ENCODE results near the gene ABCA13. TPM values are rescaled to one million over a fixed set of nuclear protein-coding genes. Genes with fewer than 3 reads are reported as not detected.

ABCA13 gene
- polyA plus RNA-seq, 1 donor (not counting 4 experiments of a cell fraction or from before 2014, with no cell fraction given): 0.76 TPM

- no peak for FAIRE-seq
- Histone ChIP-seq H3K4me2 (ENCODE audit: control insufficient read depth, extremely low read depth, insufficient read depth, low read depth, low read length) (no peak overlapping the region), H2AFZ (ENCODE audit: control insufficient read depth, low read length) (no peak overlapping the region), H3K4me3 (ENCODE audit: control insufficient read depth in 2 of 3, extremely low read depth in 1 of 3, insufficient read depth in 2 of 3, low read depth in 1 of 3, low read length in 3 of 3) (no peak overlapping the region), H3K79me2 (ENCODE audit: control insufficient read depth, insufficient read depth, low read length) (no peaks in the 10 kb centered on the region), H4K20me1 (ENCODE audit: control insufficient read depth, extremely low read depth, insufficient read depth, low read length) (no peaks in the 10 kb centered on the region), H3K9me1 (ENCODE audit: control insufficient read depth, extremely low read depth, insufficient read depth, low read length) (no peaks in the 10 kb centered on the region), H3K27me3 (ENCODE audit: control insufficient read depth, extremely low read depth, insufficient read depth, low read length) (no peaks in the 10 kb centered on the region), H3K9ac (ENCODE audit: control insufficient read depth, extremely low read depth, insufficient read depth, low read length) (no peak overlapping the region), H3K27ac (ENCODE audit: control insufficient read depth, insufficient read depth, low read length) (no peak overlapping the region), H3K4me1 (ENCODE audit: control insufficient read depth, extremely low read depth, insufficient read depth, low read length) (no peaks in the 10 kb centered on the region), H3K9me3 (ENCODE audit: control insufficient read depth, low read depth, low read length) (no peaks in the 10 kb centered on the region), H3K36me3 (ENCODE audit: control insufficient read depth in 2 of 2, extremely low read depth in 1 of 2, insufficient read depth in 2 of 2, low read length in 2 of 2) (no peaks in the 10 kb centered on the region)
- dilution Hi-C loops (cut with MboI; ENCODE audit: extremely low pct_ligation_motif_present, low sequenced_read_pairs): no loop called here
- no peak for DNase-seq (ENCODE audit: low read depth, low spot score)
- TF ChIP-seq, protein P1, sequence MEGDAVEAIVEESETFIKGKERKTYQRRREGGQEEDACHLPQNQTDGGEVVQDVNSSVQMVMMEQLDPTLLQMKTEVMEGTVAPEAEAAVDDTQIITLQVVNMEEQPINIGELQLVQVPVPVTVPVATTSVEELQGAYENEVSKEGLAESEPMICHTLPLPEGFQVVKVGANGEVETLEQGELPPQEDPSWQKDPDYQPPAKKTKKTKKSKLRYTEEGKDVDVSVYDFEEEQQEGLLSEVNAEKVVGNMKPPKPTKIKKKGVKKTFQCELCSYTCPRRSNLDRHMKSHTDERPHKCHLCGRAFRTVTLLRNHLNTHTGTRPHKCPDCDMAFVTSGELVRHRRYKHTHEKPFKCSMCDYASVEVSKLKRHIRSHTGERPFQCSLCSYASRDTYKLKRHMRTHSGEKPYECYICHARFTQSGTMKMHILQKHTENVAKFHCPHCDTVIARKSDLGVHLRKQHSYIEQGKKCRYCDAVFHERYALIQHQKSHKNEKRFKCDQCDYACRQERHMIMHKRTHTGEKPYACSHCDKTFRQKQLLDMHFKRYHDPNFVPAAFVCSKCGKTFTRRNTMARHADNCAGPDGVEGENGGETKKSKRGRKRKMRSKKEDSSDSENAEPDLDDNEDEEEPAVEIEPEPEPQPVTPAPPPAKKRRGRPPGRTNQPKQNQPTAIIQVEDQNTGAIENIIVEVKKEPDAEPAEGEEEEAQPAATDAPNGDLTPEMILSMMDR (optimal IDR thresholded peaks at IDR 0.05 in 1 of 3, IDR thresholded peaks at IDR 0.05 in 1 of 3, conservative IDR thresholded peaks at IDR 0.05 in 1 of 3; ENCODE audit: extremely low read depth in 1 of 3, insufficient read depth in 2 of 3, low read length in 3 of 3): no peak
- TF ChIP-seq EZH2 (IDR thresholded peaks at IDR 0.05; ENCODE audit: low read length): no peak
Measured at GRCh38 chr7:48242846-48243245, 71.6 kb downstream of the ABCA13 start.

- no peak for FAIRE-seq
- Histone ChIP-seq H4K20me1 (ENCODE audit: control insufficient read depth, extremely low read depth, insufficient read depth, low read length) (no peaks in the 10 kb centered on the region), H3K27me3 (ENCODE audit: control insufficient read depth, extremely low read depth, insufficient read depth, low read length) (no peaks in the 10 kb centered on the region), H3K27ac (ENCODE audit: control insufficient read depth, insufficient read depth, low read length) (no peak overlapping the region), H3K9me1 (ENCODE audit: control insufficient read depth, extremely low read depth, insufficient read depth, low read length) (no peaks in the 10 kb centered on the region), H2AFZ (ENCODE audit: control insufficient read depth, low read length) (no peak overlapping the region), H3K4me1 (ENCODE audit: control insufficient read depth, extremely low read depth, insufficient read depth, low read length) (no peaks in the 10 kb centered on the region), H3K9me3 (ENCODE audit: control insufficient read depth, low read depth, low read length) (no peaks in the 10 kb centered on the region), H3K79me2 (ENCODE audit: control insufficient read depth, insufficient read depth, low read length) (no peaks in the 10 kb centered on the region), H3K9ac (ENCODE audit: control insufficient read depth, extremely low read depth, insufficient read depth, low read length) (no peak overlapping the region), H3K4me3 (ENCODE audit: control insufficient read depth in 2 of 3, extremely low read depth in 1 of 3, insufficient read depth in 2 of 3, low read depth in 1 of 3, low read length in 3 of 3) (no peak overlapping the region), H3K4me2 (ENCODE audit: control insufficient read depth, extremely low read depth, insufficient read depth, low read depth, low read length) (no peak overlapping the region), H3K36me3 (ENCODE audit: control insufficient read depth in 2 of 2, extremely low read depth in 1 of 2, insufficient read depth in 2 of 2, low read length in 2 of 2) (no peaks in the 10 kb centered on the region)
- no peak for DNase-seq (ENCODE audit: low read depth, low spot score)
- TF ChIP-seq, protein P1 (optimal IDR thresholded peaks at IDR 0.05 in 1 of 3, IDR thresholded peaks at IDR 0.05 in 1 of 3, conservative IDR thresholded peaks at IDR 0.05 in 1 of 3; ENCODE audit: extremely low read depth in 1 of 3, insufficient read depth in 2 of 3, low read length in 3 of 3): no peak
- no peak for TF ChIP-seq EZH2 (IDR thresholded peaks at IDR 0.05; ENCODE audit: low read length)
- dilution Hi-C loops (cut with MboI; ENCODE audit: extremely low pct_ligation_motif_present, low sequenced_read_pairs): no loop called here
Measured at GRCh38 chr7:48244864-48245271, 73.6 kb downstream of the ABCA13 start.
